IMR-90 (cell line): Measurements from ENCODE around the gene TBC1D17. TPM values are rescaled to one million over a fixed set of nuclear protein-coding genes. Genes with fewer than 3 reads are reported as not detected.

ENCODE experiments used
- ATAC-seq: fragments of 200-7000 bp; cut with Tn5 transposase; 2 replicates; pipeline ENCODE4 v1.9.1; 2020; ENCODE audit warnings: low read depth, mild to moderate bottlenecking, moderate library complexity
- BruUV-seq: library from RNA; stranded (reverse); fragments of 400-500 nt; replicated peaks from 2 replicates; lab custom pipeline; 2021; lab: Mats Ljungman, UMichigan
- CTCF ChIA-PET: fragments of 300-600 bp; formaldehyde crosslinking; extraction: SDS; loops from one replicate; lab custom pipeline; 2021; ENCODE audit warnings: antibody characterized with exemption; lab: Yijun Ruan, JAX
- POLR2A ChIA-PET: fragments of 300-600 bp; sonication (Branson Sonifier 250); formaldehyde crosslinking; loops from one replicate; lab custom pipeline; 2022; ENCODE audit warnings: antibody characterized with exemption; ENCODE audit not compliant: unreplicated experiment; lab: Charles Lee
- DNase-seq: peaks from one replicate; pipeline ENCODE4 v3.0.0; 2013
- H2AFZ ChIP-seq: replicated peaks from 2 replicates; pipeline ENCODE3; 2013; ENCODE audit warnings: low read length, mild to moderate bottlenecking; ENCODE audit not compliant: poor library complexity
- H2AK5ac ChIP-seq: 2 replicates; pipeline ENCODE4 v1.6.1; 2013; ENCODE audit warnings: low read depth, low read length, inconsistent platforms
- H2AK9ac ChIP-seq: replicated peaks from 2 replicates; pipeline ENCODE3; 2013; ENCODE audit warnings: mild to moderate bottlenecking, low read depth, low read length, moderate library complexity; ENCODE audit not compliant: poor library complexity
- H2BK120ac ChIP-seq: 2 replicates; pipeline ENCODE4 v1.6.1; 2013; ENCODE audit warnings: low read depth, low read length, inconsistent platforms
- H2BK15ac ChIP-seq: 3 replicates; pipeline ENCODE4 v1.6.1; 2013; ENCODE audit warnings: low read depth, low read length, inconsistent platforms
- H2BK20ac ChIP-seq: 2 replicates; pipeline ENCODE4 v1.6.1; 2013; ENCODE audit warnings: low read depth, mild to moderate bottlenecking, inconsistent platforms, low read length, moderate library complexity
- H2BK5ac ChIP-seq: 2 replicates; pipeline ENCODE4 v1.6.1; 2013; ENCODE audit warnings: mild to moderate bottlenecking, low read depth, low read length, inconsistent platforms; ENCODE audit not compliant: poor library complexity, severe bottlenecking
- H3K14ac ChIP-seq: replicated peaks from 2 replicates; pipeline ENCODE4 v1.6.1; 2013; ENCODE audit warnings: low read depth, low read length, inconsistent platforms
- H3K18ac ChIP-seq: 2 replicates; pipeline ENCODE4 v1.6.1; 2013; ENCODE audit warnings: low read depth, low read length, control low read depth
- H3K23ac ChIP-seq: 2 replicates; pipeline ENCODE4 v1.6.1; 2013; ENCODE audit warnings: low read depth, low read length, inconsistent platforms
- H3K27ac ChIP-seq: 2 replicates; pipeline ENCODE4 v1.5.1; 2013; ENCODE audit warnings: mild to moderate bottlenecking, control low read depth, low read length; ENCODE audit not compliant: insufficient read depth
- H3K27me3 ChIP-seq: 2 replicates; pipeline ENCODE4 v1.6.1; 2013; ENCODE audit warnings: low read length; ENCODE audit not compliant: control insufficient read depth, insufficient read depth
- H3K36me3 ChIP-seq: 2 replicates; pipeline ENCODE4 v1.6.1; 2013; ENCODE audit warnings: low read length, mixed read lengths; ENCODE audit not compliant: control insufficient read depth, insufficient read depth
- H3K4ac ChIP-seq: 2 replicates; pipeline ENCODE4 v1.6.1; 2013; ENCODE audit warnings: low read depth, low read length, inconsistent platforms
- H3K4me1 ChIP-seq: 2 replicates; pipeline ENCODE4 v1.6.1; 2013; ENCODE audit warnings: low read length, mixed read lengths; ENCODE audit not compliant: control insufficient read depth, insufficient read depth
- H3K4me2 ChIP-seq: 2 replicates; pipeline ENCODE4 v1.6.1; 2013; ENCODE audit warnings: low read depth, mild to moderate bottlenecking, control low read depth, low read length, moderate library complexity
- H3K4me3 ChIP-seq: 2 replicates; pipeline ENCODE4 v1.5.1; 2013; ENCODE audit warnings: low read depth, mild to moderate bottlenecking, control low read depth, low read length, moderate library complexity; ENCODE audit not compliant: insufficient read depth
- H3K56ac ChIP-seq: 2 replicates; pipeline ENCODE4 v1.6.1; 2013; ENCODE audit warnings: low read length, inconsistent platforms; ENCODE audit not compliant: insufficient read depth; ENCODE audit errors: extremely low read depth
- H3K79me1 ChIP-seq, 2 experiments: 2 replicates each; pipeline ENCODE4 v1.6.1; 2013; ENCODE audit warnings: low read length in 2 of 2, inconsistent platforms in 1 of 2, low read depth in 1 of 2
- H3K9ac ChIP-seq: 2 replicates; pipeline ENCODE4 v1.6.1; 2013; ENCODE audit warnings: low read depth, low read length, control low read depth
- H3K9me1 ChIP-seq: 2 replicates; pipeline ENCODE4 v1.6.1; 2013; ENCODE audit warnings: low read length, inconsistent platforms; ENCODE audit not compliant: insufficient read depth
- H3K9me3 ChIP-seq: 2 replicates; pipeline ENCODE4 v1.6.1; 2013; ENCODE audit warnings: low read length; ENCODE audit not compliant: control insufficient read depth, insufficient read depth
- H4K20me1 ChIP-seq: 2 replicates; pipeline ENCODE4 v1.6.1; 2013; ENCODE audit warnings: low read length, inconsistent platforms; ENCODE audit not compliant: insufficient read depth
- H4K5ac ChIP-seq: 2 replicates; pipeline ENCODE4 v1.6.1; 2013; ENCODE audit warnings: mild to moderate bottlenecking, low read depth, low read length, control low read depth
- H4K8ac ChIP-seq, 2 experiments: 2 replicates each; pipeline ENCODE4 v1.6.1; 2013; ENCODE audit warnings: low read depth in 2 of 2, low read length in 2 of 2, control low read depth in 1 of 2, inconsistent platforms in 1 of 2
- H4K91ac ChIP-seq: 2 replicates; pipeline ENCODE4 v1.6.1; 2013; ENCODE audit warnings: low read depth, low read length, inconsistent platforms; ENCODE audit not compliant: insufficient read depth
- FOS ChIP-seq: fragments of 150-350 bp; IDR thresholded peaks from 2 replicates; pipeline ENCODE4 v1.6.1; 2016; ENCODE audit warnings: low read depth, low read length
- SMC3 ChIP-seq: fragments of 150-350 bp; IDR thresholded peaks from 2 replicates; pipeline ENCODE4 v1.6.1; 2016; ENCODE audit warnings: low read depth, mild to moderate bottlenecking, antibody characterized with exemption, low read length, moderate library complexity
- WGBS, 2 experiments: methylation state at CpG; one replicate each; pipeline versions ENCODE4 v1.1.5 to v1.1.7; 2013; ENCODE audit warnings: missing lambda C conversion rate in 2 of 2; ENCODE audit not compliant: insufficient read length in 1 of 2; ENCODE audit errors: extremely low coverage in 2 of 2; 5-methylcytosine and 5-hydroxymethylcytosine counted together
- dilution Hi-C: fragments of 300-500 bp; cut with HindIII; formaldehyde crosslinking; loops from one replicate; pipeline ENCODE4 v1.14.3; 2018; ENCODE audit warnings: low sequenced_read_pairs; ENCODE audit not compliant: unreplicated experiment
- in situ Hi-C: fragments of 300-500 bp; cut with MboI; formaldehyde crosslinking; loops from 3 replicates; pipeline ENCODE4 v1.14.3; 2019; ENCODE audit warnings: low sequenced_read_pairs, inconsistent platforms, mixed read lengths
- intact Hi-C: fragments of 100-400 bp; cut with micrococcal nuclease; formaldehyde crosslinking; loops from 2 replicates; pipeline ENCODE4 v1.10.0; 2022
- polyA plus RNA-seq, 3 experiments: library from polyadenylated mRNA; depleted of rRNA; stranded (reverse); fragments of >200 nt; gene quantifications; 2 replicates each; pipeline ENCODE4 v1.2.3, GENCODE V29; 2012; ENCODE audit warnings: low replicate concordance in 1 of 3
- total RNA-seq: library from RNA; depleted of rRNA; stranded (reverse); fragments of >200 nt; gene quantifications from 2 replicates; pipeline ENCODE4 v1.2.3, GENCODE V29; 2012

Gene TBC1D17
- total and polyA plus RNA-seq, 2 of the 4 experiments (the other 2 are of a cell fraction), result 1.1 to 27.8 TPM

DNA sequence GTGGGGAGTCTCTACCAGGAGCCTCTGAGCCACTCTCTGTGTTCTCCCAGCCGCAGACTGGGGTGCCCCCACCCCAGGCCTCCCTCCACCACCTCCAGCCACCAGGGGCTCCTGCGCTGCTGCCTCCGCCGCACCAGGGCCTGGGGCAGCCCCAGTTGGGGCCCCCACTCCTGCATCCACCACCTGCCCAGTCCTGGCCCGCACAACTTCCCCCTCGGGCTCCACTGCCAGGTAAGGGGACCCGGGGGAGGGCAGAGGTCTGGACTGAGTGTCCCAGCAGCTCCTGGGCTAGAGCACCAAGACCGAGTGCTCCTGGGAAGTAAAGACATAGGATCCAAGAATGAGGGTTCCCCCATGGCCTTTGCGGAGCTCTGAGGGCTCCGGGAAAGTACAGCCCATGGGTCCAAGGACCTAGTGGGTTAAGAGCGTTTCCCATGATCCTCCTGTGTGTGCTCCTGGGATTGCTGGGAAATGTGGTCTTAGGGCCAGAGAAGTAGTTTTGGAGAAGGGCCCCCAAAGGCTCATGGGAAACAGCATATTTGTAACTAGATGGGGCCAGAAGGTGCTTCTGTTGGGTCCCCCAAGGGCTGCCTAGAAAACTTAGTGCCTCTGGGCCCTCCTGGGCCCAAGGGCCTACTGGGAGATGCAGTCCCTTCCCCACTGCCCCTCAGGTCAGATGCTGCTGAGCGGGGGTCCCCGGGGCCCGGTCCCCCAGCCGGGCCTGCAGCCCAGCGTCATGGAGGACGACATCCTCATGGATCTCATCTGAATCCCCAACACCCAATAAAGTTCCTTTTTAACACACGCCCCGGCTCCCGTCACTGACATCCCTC lies 41.1 kb upstream of the TBC1D17 start:
- in situ Hi-C loops (no loop called here), intact Hi-C loops (no loop called here), dilution Hi-C loops (no loop called here)
- Histone ChIP-seq H2BK15ac (no peak overlapping the region), H3K4me1 (no peaks in the 10 kb centered on the region), H2BK20ac (no peak overlapping the region), H4K91ac (no peak overlapping the region), H3K4ac (no peak overlapping the region), H3K14ac (no peak overlapping the region), H2AK9ac (peak overlapping the region; percentile 74), H3K79me1 (peaks cover 0 to 24% of the 10 kb centered on the region in 2 experiments; a peak in 2 of 4 replicates), H4K20me1 (no peaks in the 10 kb centered on the region; the same call in 1 of the 2 replicates), H3K27me3 (no peaks in the 10 kb centered on the region), H3K27ac (no peak overlapping the region), H4K8ac (no peak overlapping the region), H3K36me3 (peaks cover 76% of the 10 kb centered on the region), H2AFZ (no peak overlapping the region), H2BK5ac (no peak overlapping the region), H3K4me3 (no peak overlapping the region), H3K23ac (no peak overlapping the region), H4K5ac (no peak overlapping the region), H3K9me1 (peaks cover 4% of the 10 kb centered on the region; the same call in 1 of the 2 replicates), H2AK5ac (no peak overlapping the region), H3K56ac (no peak overlapping the region), H3K18ac (no peak overlapping the region), H3K4me2 (no peak overlapping the region), H2BK120ac (no peak overlapping the region), H3K9me3 (no peaks in the 10 kb centered on the region), H3K9ac (no peak overlapping the region)
- no TSS peak for BruUV-seq
- WGBS, 2 experiments, result 90% methylated on average over 4 of the region's 20 CpGs; no CpG with 5 or more reads in 1 of the 2 experiments
- CTCF ChIA-PET, result no interaction called here
- DNase-seq, result no peak
- no peak for ATAC-seq
- no peak for TF ChIP-seq FOS
- no peak for TF ChIP-seq SMC3
- POLR2A ChIA-PET, result no interaction called here
